Muscle of back (tissue), 11 donors: ENCODE measurements around the gene ENOX2. TPM values are rescaled to one million over a fixed set of nuclear protein-coding genes. Genes with fewer than 3 reads are reported as not detected.
"Not testable (repeated sequence)": the region's sequence is repeated elsewhere in the genome, so short reads cannot be mapped to it uniquely, and the experiment has no call there.

Experiments used
- DNase-seq, 3 donors: peaks; one replicate each; pipeline versions ENCODE4 v3.0.0 to v3.0.0-alpha.2; 2013
- polyA plus RNA-seq, 10 donors: library from polyadenylated mRNA; unstranded; fragments of 120-200 nt; gene quantifications; one replicate each; pipeline ENCODE4 v1.2.1, GENCODE V29; 2013; ENCODE audit not compliant: insufficient read length in 10 of 10

Gene ENOX2
- polyA plus RNA-seq, 10 donors, result 6.7 to 22.0 (median 12.1) TPM

GRCh38 chrX:130758072-130758471 is 144.9 kb downstream of the ENOX2 start:
- DNase-seq, result no peak

DNA sequence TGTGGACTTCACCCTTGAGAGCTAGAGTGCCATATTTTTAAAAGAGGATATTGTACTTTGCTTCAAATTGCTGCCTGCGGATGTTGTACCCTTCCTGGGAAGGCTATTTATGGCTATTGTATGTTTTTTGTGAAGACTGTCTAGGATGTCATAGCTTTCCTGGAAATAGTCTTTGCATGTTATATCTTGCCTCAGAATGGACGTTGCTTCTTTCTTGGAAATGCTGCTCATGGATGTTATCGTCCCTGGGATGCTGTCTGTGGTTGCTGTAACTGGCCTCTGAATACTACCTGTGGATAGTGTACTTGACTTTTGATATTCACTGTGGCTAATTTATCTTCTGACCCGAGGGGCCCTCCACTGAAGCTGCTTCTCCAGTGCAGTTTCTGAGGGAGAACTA is 146.8 kb downstream of the ENOX2 start:
- no peak for DNase-seq

DNA sequence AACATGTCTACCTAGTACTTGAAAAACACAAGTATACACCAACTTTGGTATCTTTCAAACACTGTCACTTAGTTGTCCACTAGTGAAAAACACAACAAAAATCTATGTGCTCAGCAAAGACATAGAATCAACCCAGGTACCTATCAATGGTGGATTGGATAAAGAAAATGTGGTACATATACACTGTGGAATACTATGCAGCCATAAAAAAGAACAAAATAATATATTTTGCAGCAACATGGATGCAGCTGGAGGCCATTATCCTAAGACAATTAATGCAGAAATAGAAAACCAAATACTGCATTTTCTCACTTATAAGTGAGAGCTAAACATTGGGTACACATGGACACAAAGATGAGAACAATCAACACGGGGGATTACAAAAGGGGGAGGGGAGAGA is 148.7 kb downstream of the ENOX2 start:
- no peak for DNase-seq

- DNase-seq, result no peak
These were observed 156.2 kb downstream of the ENOX2 start for GRCh38 chrX:130746709-130747342.

- DNase-seq, result no peak
These were observed 156.9 kb downstream of the ENOX2 start for GRCh38 chrX:130746077-130746476.

DNA sequence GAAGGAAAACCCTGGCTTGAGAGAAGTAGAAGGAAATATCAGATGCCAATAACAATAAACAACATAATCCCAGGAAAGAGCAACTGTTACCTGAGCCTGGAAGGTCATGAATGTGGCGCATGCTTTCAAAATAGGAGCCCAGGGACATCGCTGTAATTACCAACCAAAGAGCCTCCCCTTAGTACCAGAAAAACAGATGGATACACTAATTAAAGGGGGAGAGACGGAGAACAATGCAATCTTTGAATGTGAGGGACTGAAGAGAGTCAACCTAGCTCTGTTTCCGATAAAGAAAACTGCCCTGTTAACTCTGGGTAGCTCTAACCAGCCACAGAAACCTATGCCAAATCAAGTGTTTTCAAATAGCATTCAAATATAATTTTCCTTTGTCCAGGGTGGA is 161.4 kb downstream of the ENOX2 start:
- no peak for DNase-seq

DNA sequence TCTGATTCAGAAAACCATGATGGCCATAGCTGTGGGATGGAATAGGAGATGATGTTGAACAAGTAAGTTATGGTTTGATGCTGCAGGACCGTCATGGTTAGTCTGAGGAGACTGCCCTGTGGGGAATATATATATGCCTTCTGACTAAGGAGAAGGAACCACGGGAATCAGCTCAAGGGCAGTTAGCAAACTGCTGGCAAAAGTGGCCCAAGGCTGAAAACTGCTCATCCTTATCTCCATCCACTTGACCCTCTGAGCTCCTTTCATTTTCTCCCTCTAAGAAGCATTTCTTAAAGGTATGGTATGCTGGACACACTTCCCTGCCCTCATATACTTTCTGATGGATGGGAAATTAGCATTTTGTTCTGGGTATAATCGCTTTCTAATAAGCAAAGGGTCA is 161.9 kb downstream of the ENOX2 start:
- DNase-seq, result no peak

- no peak for DNase-seq
These were observed 164.3 kb downstream of the ENOX2 start for GRCh38 chrX:130738638-130739195.

- no peak for DNase-seq
These were observed 168.3 kb downstream of the ENOX2 start for GRCh38 chrX:130734713-130735112.

DNA sequence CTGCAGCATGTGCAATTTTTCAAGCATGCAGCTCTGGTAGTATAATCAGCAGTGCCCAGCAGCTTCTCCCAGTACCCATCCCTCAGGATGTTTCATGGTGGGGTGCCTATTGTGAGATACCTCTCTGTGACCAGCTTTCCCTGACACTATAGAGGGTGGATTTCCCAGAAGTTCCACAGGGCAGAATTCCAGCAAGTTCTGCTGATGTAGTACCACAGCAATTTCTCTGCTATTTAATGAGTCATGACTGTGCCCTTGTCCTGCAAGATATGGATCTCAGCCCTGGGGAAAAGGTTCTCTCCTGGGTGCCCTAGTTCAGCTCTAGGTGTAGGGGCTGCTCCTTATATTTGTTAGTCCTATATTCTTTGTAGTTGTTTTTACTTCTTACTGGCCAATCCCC is 174.8 kb downstream of the ENOX2 start:
- no peak for DNase-seq

- DNase-seq, result no peak
These were observed 176.3 kb downstream of the ENOX2 start for GRCh38 chrX:130726661-130727060.

DNA sequence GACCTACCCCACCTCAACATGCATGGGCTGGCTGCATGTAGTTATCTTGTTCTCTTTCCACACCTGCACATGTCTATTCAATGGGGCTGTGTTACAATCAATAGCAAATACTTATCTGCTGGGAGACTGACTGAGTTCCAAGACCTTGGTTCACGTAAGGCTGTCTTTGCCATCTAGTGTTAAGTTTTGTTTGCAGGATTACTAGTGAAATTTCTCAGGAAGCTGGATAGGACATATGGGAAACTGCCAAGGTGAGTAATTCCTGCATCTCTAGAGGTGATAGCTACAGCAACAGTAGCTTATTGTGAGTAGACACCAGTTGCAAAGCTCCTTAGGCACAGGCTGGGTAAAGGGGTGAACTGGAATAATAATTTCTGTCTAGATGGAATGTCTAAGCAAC is 177.5 kb downstream of the ENOX2 start:
- no peak for DNase-seq

- no peak for DNase-seq
These were observed 183.6 kb downstream of the ENOX2 start for GRCh38 chrX:130719413-130719812.

GRCh38 chrX:130718137-130718536 is 184.9 kb downstream of the ENOX2 start:
- no peak for DNase-seq

DNA sequence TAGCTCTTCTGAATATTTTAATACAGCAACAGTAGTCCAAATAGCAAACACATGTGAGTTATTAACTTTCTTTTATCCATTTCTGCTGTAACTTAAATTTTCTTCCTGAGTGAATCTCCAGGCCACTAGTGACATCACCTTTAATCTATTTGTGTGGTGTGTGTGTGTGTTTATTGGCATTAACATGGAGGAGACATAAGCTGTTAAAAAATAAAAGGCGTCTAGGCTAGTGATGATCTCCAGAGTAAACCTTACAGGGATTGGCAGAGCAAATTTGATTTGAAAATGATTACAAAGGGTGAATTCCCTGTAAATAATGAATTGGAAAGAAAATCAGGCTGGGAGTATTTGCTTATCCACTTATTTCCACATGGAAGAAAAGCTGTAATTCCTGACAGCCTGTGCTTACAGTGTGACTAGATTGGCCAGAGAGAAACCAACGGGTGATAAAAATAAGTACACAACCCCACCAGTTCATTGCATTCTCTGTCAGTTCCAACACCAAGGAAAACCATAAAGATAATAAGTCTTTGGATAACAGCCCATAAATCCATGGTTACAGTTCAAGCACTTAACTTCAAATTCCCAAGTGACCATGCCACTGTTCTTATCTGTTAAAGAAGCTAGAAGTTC is 186.1 kb downstream of the ENOX2 start:
- DNase-seq, result peak in 2 of 3 donors; percentile 17 to 27

GRCh38 chrX:130716346-130716745 is 186.7 kb downstream of the ENOX2 start:
- DNase-seq, result peak in 2 of 3 donors; percentile 6 to 16

GRCh38 chrX:130715299-130715698 is 187.7 kb downstream of the ENOX2 start:
- no peak for DNase-seq

DNA sequence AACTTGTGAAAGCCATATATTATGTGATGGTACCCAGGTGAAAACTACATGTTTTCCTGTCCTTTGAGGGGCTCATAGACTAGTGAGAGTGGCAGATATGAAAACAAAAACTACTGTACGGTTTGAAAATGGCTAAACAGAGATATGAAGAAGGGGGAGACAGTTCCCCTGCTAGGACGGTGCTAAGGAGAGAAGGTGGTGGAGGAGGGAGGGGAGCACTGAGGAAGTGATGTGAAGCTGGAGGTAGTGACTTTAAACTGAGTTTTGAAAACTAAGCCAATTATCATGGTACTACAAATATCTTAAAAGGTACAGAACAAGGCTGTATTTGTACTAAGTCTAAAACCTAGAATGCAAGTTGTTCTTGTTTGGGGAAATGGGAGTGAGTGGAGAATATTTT is 188.3 kb downstream of the ENOX2 start:
- DNase-seq, result no peak

DNA sequence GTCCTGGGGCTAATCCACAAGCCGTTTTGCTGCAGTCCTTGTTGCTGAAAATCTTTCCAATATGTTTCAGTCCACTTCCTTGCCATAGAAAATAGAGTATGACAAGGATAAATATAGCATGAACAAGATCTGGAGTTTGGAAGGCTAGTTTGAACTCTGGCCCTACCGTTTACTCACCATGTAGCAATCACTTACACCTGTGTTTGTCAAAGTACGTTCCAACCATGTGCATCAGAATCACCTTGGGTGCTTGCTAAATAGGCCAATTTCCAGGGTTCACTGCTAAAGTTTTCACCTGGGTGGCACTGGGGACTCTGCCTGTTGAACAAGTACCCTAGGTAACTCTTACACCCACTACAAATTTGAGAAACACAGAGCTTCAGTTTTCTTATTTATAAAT is 188.9 kb downstream of the ENOX2 start:
- no peak for DNase-seq

GRCh38 chrX:130709178-130709577 is 193.8 kb downstream of the ENOX2 start:
- DNase-seq, result not testable (repeated sequence)

DNA sequence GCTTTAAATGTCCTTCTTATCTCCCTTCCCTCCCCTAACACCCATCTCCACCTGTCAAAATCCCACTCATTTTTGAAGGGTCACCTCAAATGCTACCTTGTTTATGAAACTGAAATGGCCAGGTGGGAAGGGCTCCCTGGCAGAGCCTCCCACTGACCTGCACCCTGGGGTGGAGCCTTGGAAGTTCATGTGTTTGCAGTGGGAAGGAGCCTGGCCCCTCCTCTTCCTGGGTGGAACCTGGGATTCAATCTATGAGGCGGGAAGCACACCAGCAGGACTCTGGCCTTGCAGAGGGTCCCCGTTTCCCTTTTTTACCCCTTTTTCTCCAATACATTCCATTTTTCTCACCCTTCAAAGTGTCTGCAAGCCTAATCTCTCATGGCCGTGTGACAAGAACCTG is 197.4 kb downstream of the ENOX2 start:
- DNase-seq, result no peak

DNA sequence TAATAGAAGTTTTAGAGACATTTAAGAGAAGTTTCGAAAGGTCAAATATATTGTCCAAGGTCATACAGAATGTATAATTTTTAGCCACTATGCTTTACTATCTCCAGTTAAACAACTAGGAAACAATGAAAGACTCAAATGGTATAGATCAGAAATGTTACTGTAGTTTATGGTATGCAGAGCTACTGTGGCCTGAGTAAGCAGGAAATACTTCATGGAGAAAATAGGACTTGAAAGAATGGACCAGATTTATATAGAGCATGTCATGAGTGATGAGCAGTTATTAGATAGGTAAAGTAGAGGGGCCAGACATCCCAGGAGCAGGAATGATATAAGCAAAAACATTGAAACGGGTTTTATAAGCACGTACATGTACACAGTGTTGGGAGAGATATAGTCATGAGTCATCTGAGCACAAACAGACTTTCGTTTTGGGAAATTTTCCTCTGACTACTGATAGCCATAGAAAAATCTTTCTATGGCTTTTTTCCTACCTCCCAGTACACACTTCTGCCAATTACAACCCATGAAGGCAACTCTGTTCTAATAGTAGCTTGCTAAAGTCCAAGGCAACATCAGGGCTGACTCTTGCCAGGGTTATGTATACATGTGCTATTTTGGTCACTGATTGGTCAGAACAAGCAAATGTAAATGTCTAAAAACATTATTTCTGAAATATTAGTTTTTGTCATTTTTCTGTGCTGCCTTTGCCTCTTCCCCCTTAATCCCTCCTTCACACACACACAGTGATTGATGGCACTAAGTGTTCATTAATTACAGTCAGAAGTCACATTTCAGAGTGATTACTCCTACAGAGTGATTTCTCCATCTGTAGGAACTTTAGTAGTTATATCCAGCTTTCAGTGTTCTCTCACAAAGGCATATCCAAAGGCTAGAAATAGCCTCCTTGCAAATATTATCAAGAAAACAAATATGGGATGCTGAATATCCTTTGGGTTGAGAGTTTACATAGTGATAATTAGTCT is 198.7 kb downstream of the ENOX2 start:
- DNase-seq, result no peak
